ENCODE data around the gene ATXN7L1.

- TF ChIP-seq RFX5 (IDR thresholded peaks at IDR 0.05; ENCODE audit: low read length) (no peak), REST (IDR thresholded peaks at IDR 0.05; ENCODE audit: low read depth, low read length) (no peak), CTCF (IDR thresholded peaks at IDR 0.05) (no peak), POLR2AphosphoS5 (IDR thresholded peaks at IDR 0.05; ENCODE audit: low read depth, low read length) (no peak), SIN3A (IDR thresholded peaks at IDR 0.05; ENCODE audit: borderline replicate concordance, low read depth, low read length) (no peak)
These were observed 49.7 kb upstream of the ATXN7L1 start for GRCh38 chr7:105926131-105926530.

Measured in SK-N-SH (cell line).